IPS DF 6.9 (cell line): ENCODE measurements around the gene OSBPL7.

Experiments used
- DNase-seq: peaks from one replicate; pipeline ENCODE4 v3.0.0-alpha.2; 2013; ENCODE audit warnings: low read depth, low spot score
- H3K27ac ChIP-seq: one replicate; pipeline ENCODE4 v1.5.1; 2013; ENCODE audit warnings: low read length, control low read depth
- H3K27me3 ChIP-seq: 2 replicates; pipeline ENCODE4 v1.6.1; 2013; ENCODE audit warnings: mild to moderate bottlenecking, low read length; ENCODE audit not compliant: control insufficient read depth, insufficient read depth
- H3K36me3 ChIP-seq: 2 replicates; pipeline ENCODE4 v1.6.1; 2013; ENCODE audit warnings: low read length; ENCODE audit not compliant: control insufficient read depth, insufficient read depth
- H3K4me1 ChIP-seq: 2 replicates; pipeline ENCODE4 v1.6.1; 2013; ENCODE audit warnings: low read length; ENCODE audit not compliant: control insufficient read depth, insufficient read depth
- H3K4me3 ChIP-seq: 2 replicates; pipeline ENCODE4 v1.5.1; 2013; ENCODE audit warnings: mild to moderate bottlenecking, low read length
- H3K9me3 ChIP-seq: 2 replicates; pipeline ENCODE4 v1.6.1; 2013; ENCODE audit warnings: low read length, inconsistent platforms; ENCODE audit not compliant: control insufficient read depth, insufficient read depth
- WGBS: extraction: QIAGEN DNeasy Blood & Tissue Kit; methylation state at CpG from one replicate; pipeline ENCODE4 v1.1.7; 2013; ENCODE audit warnings: mixed read lengths, missing lambda C conversion rate; ENCODE audit not compliant: insufficient read length, insufficient coverage; 5-methylcytosine and 5-hydroxymethylcytosine counted together

Gene OSBPL7

DNA sequence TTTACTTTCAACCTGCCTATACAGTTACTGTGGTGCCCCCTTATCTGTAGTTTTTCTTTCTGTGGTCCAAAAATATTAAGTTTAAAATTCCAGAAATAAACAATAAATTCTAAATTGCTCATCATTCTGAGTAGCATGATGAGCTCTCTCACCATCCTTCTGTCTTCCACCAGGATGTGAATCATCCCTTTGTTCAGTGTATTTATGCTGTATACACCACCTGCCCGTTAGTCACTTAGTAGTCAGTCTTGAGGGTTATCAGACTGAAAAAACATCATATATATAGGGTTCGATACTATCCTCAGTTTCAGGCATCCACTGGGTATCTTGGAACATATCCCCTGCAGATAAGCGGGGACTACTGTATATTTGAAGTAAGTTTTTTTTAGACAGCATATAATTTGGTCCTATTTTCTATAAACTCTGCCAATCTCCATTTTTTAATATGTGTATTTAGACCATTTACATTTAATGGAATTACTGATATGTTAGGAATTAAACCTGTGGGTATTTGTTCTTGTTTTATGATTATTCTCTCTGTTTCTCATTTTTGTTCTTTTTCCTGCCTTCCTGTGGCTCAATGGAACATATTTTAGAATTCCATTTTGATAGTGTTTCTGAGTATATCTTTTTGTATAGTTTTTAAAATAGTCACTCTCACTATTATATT lies 57.5 kb downstream of the OSBPL7 start:
- Histone ChIP-seq H3K4me3 (no peak overlapping the region), H3K27ac (no peak overlapping the region), H3K9me3 (no peaks in the 10 kb centered on the region), H3K4me1 (no peaks in the 10 kb centered on the region), H3K36me3 (no peaks in the 10 kb centered on the region), H3K27me3 (no peaks in the 10 kb centered on the region; the same call in 1 of the 2 replicates)
- WGBS: no CpG with 5 or more reads among the region's 3 CpGs
- DNase-seq: no peak

DNA sequence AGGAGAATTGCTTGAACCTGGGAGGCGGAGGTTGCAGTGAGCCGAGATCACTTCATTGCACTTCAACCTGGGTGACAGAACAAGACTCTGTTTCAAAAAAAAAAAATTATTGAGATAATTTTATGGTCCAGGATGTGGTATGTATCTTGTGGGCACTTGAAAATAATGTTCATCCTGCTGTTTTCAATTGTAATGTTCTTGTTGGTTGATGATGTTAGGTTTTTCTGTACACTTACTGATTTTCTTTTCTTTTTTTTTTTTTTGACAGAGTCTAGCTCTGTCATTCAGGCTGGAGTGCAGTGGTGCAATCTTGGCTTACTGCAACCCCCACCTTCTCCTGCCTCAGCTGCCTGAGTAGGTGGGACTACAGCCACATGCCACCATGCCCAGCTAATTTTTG lies 58.9 kb downstream of the OSBPL7 start:
- WGBS: no CpG with 5 or more reads among the region's 2 CpGs
- no peaks in the 10 kb centered on the region for H3K36me3 ChIP-seq
- DNase-seq: no peak

DNA sequence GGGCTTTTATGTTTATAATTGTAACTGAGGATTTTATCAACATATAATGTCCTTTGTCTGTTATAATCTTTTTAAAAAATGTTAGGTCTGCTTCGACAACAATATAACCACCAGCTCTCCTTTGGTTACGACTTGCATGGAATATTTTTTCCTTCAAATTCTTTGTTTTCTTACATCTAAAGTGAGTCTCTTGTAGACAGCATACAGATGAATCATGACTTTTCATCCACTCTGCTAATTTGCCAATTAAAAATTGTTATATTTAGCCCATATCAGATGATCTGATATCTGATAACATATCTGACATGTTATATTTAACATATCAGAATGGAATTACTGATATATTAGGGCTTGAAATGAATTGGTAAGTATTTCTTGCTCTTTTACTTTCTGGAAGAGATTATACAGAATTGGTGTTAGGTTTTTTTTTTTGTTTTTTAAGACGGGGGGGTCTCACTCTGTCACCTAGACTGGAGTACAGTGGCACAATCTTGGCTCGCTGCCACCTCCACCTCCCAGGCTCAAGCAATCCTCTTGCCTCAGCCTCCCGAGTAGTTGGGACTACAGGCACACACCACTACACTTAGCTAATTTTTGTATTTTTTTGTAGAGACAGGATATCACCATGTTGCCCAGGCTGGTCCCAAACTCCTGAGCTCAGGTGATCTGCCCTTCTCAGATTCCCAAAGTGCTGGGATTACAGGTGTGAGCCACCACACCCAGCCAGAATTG lies 61.0 kb downstream of the OSBPL7 start:
- WGBS: no CpG with 5 or more reads among the region's 5 CpGs
- H3K36me3 ChIP-seq: no peaks in the 10 kb centered on the region
- no peak overlapping the region for H3K4me3 ChIP-seq
- H3K27ac ChIP-seq: no peak overlapping the region
- no peaks in the 10 kb centered on the region for H3K27me3 ChIP-seq
- no peaks in the 10 kb centered on the region for H3K9me3 ChIP-seq
- H3K4me1 ChIP-seq: no peaks in the 10 kb centered on the region
- no peak for DNase-seq

More for the DNA sequence above, 58.9 kb downstream of the OSBPL7 start:
- Histone ChIP-seq H3K9me3 (no peaks in the 10 kb centered on the region), H3K4me3 (no peak overlapping the region), H3K27ac (no peak overlapping the region), H3K27me3 (no peaks in the 10 kb centered on the region; the same call in 1 of the 2 replicates), H3K4me1 (no peaks in the 10 kb centered on the region)

DNA sequence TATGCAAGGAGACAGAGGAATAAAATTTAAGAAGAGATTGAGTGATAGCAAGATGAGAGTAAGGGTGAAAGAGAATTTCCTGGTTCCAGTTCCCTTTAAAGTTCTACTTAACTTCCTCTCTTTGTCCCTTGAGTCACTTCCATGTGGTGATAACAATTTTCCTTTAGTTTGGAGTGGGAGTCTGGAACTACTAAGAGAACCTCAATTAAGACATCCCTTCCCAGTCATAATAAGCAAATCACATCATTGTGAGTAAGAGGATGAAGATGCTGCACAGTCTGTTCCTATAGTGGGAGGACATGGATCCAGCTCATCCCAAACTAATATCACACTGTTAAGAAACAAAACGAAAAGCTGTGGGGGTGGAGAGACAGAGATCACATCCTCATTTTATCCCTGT lies 64.2 kb downstream of the OSBPL7 start:
- no peaks in the 10 kb centered on the region for H3K4me1 ChIP-seq
- no peak for DNase-seq
- no peak overlapping the region for H3K4me3 ChIP-seq
- H3K9me3 ChIP-seq: no peaks in the 10 kb centered on the region
- no peaks in the 10 kb centered on the region for H3K36me3 ChIP-seq
- no CpG with 5 or more reads among the region's 1 CpG for WGBS
- H3K27ac ChIP-seq: no peak overlapping the region
- H3K27me3 ChIP-seq: no peaks in the 10 kb centered on the region
